ENCODE measurements around the gene CRYGN.

GRCh38 chr7:151452680-151453325 is 12.9 kb upstream of the CRYGN start:
- TF ChIP-seq CTCF (conservative IDR thresholded peaks at IDR 0.05 in 1 of 2, IDR thresholded peaks at IDR 0.05 in 1 of 2; ENCODE audit: low read depth in 1 of 2, low read length in 2 of 2) (no peak), EZH2 (IDR thresholded peaks at IDR 0.05; ENCODE audit: low read length, missing control alignments) (no peak)
